ENCODE data around the gene WNK4. TPM values are rescaled to one million over a fixed set of nuclear protein-coding genes. Genes with fewer than 3 reads are reported as not detected.

The WNK4 gene
- total RNA-seq, 4 donors from 2014 or later, result 0.16 to 0.85 (median 0.19) TPM; not detected in 1

DNA sequence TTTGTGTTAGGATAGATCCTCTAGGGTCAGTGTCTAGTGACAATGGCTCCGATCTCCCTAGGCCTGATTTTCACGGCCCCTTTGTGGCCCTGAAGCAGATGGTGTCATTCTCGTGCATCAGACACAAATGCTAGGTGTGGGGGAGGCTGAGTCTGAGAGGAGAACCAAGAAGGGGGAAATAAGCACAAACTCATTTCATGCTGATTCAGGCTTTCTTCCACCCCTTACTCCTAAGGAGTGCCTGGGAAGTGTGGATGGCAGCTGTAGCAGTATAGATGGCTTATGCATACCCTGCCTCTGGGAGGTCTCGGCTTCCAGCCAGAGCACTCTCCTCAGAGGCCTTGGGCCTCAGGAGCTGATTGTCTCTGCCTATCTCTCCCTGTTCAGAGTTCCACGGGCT is 1.8 kb upstream of the WNK4 start:
- TF ChIP-seq, protein P1, sequence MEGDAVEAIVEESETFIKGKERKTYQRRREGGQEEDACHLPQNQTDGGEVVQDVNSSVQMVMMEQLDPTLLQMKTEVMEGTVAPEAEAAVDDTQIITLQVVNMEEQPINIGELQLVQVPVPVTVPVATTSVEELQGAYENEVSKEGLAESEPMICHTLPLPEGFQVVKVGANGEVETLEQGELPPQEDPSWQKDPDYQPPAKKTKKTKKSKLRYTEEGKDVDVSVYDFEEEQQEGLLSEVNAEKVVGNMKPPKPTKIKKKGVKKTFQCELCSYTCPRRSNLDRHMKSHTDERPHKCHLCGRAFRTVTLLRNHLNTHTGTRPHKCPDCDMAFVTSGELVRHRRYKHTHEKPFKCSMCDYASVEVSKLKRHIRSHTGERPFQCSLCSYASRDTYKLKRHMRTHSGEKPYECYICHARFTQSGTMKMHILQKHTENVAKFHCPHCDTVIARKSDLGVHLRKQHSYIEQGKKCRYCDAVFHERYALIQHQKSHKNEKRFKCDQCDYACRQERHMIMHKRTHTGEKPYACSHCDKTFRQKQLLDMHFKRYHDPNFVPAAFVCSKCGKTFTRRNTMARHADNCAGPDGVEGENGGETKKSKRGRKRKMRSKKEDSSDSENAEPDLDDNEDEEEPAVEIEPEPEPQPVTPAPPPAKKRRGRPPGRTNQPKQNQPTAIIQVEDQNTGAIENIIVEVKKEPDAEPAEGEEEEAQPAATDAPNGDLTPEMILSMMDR (IDR thresholded peaks at IDR 0.05; ENCODE audit: low read depth), result no peak

DNA sequence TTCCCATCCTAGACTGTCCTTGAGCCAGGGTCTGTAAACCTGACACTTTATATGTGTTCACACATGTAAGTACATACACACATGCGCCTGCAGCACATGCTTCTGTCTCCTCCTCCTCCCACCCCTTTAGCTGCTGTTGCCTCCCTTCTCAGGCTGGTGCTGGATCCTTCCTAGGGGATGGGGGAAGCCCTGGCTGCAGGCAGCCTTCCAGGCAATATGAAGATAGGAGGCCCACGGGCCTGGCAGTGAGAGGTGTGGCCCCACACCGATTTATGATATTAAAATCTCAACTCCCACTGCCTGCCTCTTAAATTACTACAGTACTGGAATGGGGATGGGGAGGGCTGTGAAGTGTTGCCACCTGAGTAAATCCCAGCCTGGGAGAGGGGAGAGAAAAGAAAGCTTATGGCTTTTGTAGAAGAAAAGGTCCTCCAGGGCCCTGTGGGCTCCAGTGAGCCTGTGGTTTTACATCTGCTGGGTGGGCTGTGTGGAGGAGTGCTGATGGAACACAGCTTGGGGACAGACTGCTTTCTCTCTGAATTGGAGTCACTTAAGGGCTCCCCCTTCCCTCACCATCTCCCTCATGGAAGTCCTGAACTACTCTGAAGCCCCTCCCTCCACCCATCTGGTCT is 990 bp upstream of the WNK4 start:
- TF ChIP-seq, protein P1 (IDR thresholded peaks at IDR 0.05; ENCODE audit: low read depth), result no peak

DNA sequence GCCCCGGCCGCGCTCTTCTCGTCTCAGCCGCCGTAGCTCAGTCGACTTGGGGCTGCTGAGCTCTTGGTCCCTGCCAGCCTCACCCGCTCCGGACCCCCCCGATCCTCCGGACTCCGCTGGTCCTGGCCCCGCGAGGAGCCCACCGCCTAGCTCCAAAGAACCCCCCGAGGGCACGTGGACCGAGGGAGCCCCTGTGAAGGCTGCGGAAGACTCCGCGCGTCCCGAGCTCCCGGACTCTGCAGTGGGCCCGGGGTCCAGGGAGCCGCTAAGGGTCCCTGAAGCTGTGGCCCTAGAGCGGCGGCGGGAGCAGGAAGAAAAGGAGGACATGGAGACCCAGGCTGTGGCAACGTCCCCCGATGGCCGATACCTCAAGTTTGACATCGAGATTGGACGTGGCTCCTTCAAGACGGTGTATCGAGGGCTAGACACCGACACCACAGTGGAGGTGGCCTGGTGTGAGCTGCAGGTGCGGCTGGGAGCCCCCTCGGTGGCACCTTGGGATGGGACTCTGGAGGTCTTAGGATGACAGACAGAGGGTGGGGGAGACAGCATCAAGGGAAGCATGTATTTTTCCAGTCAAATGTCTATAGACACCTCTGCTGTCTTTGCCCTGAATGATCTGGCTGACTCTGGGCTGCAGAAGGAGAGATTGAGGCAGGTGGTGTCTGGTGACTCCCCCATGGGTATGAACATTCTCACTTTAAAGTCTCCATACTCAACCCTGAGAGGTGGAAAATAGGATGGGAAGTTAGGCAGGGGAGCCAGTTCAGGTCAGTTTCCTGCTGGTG is 635 bp downstream of the WNK4 start:
- TF ChIP-seq, protein P1 (IDR thresholded peaks at IDR 0.05; ENCODE audit: low read depth), result no peak

DNA sequence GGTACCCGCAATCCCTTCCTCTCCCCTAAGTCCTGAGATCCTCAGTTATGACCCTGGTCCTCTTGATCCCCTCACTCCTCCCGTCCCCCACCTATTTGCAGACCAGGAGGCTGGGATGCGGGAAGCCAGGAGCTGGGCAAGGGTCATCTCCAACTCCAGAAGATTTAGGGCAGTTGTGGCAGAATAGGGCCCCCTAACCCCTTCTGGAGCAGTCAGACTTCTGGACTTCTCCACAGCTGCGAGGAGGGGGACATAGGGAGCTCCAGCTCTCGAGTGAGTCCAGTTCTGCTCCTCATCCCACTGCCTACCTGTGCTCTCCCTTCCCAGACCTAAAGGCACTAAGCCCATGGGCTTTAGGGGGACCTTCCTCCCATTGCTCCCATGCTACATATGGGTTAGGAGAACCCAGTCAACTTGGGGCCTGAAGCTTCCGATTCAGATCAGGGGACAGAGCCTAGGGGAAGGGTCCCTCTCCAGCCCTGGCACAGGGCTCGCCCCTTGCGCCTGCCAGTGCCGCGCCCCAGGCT is 1.3 kb downstream of the WNK4 start:
- TF ChIP-seq, protein P1 (IDR thresholded peaks at IDR 0.05; ENCODE audit: low read depth), result no peak

DNA sequence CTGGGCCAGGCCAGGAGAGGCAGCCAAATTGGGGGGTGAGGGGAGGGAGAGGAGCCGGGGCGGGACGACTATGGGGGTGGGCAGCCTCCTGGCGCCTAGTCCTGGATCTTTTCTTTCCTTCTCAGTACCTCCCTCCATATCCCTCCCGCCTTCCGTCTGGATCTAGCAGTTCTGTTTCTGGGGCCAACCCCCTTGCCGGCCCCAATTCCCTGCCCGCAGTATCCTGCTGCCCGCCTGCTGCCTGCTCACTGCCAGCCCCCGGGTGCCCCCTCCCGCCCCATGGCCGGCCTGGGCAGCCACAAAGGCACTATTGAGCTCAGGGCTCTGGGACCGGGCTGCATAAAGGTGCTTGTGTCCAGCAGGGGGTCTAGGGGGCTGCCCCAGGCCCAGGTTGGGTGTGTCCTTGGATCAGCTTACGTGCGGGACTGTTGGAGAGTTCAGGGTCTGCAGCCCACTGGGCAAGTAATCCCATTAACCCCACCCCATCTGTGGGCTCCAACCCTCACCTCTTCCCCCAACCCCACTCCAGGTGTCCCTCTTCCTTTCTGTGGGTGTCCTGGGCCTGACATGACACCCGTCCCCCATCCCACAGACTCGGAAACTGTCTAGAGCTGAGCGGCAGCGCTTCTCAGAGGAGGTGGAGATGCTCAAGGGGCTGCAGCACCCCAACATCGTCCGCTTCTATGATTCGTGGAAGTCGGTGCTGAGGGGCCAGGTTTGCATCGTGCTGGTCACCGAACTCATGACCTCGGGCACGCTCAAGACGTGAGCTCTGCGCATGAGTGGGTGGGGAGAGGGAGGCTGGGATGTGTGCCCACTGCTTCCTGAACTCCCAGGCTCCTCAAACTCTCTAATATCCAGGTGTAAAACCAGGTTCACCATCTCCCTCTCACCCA is 2.0 kb downstream of the WNK4 start:
- TF ChIP-seq, protein P1 (IDR thresholded peaks at IDR 0.05; ENCODE audit: low read depth), result no peak

DNA sequence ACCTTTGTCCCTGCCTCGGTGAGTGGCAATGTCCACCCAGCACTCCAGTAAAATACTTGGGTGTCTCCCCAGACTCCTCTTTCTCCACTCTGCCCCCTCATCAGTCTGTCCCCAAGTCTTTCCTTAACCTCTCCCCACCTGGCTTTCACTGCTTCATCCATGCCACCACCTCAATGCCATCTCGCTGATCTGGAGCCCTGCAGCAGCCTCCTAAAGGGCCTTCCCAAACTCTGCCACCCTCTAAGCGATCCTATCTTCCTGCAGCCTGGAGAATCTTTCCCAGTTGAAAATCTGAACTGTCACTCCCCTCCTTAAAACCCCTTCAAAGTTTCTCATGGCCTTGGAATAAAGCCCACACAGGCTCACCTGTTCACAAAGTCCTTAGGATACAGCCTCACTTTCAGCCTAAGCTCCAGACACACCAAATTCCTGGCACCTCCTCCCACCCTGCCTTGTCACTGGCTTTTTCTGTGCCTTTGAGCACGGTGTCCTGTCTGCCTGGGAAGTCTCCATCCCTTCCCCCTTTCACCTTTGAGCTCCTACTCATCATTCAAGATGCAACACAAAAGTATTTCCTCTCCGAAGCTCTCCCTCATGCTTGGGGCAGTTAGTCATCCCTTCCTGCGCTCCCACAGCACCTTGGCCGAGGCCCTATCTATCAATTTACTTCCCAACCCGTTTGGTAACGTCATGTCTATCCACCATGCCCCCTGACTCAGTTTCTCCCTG is 2.8 kb downstream of the WNK4 start:
- TF ChIP-seq, protein P1 (IDR thresholded peaks at IDR 0.05; ENCODE audit: low read depth), result no peak

All from subcutaneous adipose tissue (tissue), 4 donors.